ENCODE data around the gene PNLIPRP2.

Gene PNLIPRP2

DNA sequence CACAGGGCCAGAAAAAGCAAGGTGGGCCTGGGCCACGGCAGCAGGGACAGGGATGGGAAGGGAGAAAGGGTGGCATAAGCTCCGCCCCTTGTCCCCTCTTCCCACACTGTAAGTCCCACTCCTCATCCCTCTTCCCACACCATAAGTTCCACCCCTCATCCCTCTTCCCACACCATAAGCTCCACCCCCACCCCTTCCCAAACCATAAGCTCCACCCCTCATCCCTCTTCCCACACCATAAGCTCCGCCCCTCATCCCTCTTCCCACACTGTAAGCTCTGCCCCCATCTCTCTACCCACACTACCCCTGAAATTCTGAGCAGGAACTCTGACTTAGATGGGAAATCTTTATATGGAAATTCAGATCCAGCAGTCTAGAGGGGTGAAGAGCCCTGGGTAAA lies 65.9 kb downstream of the PNLIPRP2 start:
- DNase-seq: no peak

DNA sequence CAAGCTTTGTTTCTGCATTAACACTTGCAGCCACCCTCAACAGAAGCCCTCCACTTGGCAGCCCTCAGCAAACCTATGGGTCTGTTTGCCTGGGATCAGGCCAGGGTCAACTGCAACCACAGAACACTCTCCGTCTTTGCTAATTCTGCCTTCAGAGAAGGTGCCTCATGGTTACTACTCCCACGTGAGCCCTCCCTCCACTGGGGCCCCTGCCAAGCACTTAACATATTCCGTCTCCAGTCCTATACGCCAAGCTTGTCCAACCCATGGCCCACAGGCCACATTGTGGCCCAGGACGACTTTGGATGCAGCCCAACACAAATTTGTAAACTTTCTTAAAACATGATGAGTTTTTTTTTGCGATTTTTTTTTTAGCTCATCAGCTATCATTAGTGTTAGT lies 66.9 kb downstream of the PNLIPRP2 start:
- no peak for DNase-seq

DNA sequence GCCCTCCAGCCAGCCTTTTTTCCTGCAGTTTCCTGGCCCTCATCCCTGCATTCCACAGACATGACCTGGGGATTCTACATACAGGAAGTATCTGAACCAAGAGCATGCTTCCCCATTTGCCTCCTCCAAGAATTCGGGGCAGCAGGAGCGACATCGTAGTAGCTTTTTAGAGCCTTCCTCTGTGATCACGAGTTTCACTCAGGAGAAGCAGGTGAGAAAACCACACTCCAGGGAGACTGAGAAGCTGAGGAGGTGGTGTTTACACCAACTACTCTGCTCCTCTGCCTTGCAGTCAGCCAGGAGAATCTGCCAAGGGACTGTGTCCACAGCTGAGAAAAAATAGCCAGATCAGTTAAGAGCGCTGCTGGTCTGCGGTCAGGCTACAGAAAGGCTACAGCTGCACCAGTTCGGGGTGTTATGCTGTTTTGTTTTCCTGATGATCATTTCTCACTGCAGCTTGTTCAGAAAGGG lies 67.5 kb downstream of the PNLIPRP2 start:
- no peak for DNase-seq

DNA sequence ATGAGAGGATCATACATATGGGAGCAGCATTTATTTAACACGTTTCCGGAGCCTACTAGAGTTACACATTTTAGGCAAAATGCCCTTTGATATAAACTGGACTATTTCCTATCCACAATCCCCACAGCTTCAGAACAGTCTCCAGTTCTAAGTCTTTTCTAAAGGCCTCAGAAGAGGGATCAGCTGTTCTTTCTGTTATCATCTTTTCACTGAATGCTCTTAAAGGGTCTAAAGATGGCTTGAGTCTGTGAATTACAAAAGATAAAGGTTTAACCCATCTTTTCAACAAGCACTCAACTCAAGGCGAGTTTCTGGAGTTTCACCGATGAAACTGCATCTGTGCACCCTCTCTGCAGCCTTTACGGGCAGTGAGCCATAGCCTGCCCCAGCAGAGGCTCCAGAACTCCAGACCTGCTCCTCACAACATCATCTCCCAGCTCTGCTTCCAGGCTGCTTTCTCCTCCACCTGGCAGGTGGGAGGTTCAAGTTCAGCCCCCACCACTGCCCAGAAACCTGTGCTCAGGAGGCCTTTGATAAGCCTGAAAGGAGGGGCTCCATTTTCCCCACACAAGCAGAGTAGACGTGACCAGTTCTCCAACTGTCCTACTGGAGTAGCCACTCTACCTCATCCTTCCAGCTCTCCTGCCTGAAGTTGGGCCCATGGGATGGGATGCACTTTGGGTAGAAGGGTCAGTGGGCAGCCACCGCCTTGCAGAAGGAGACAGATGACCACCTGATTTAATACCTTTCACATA lies 68.2 kb downstream of the PNLIPRP2 start:
- DNase-seq: no peak

DNA sequence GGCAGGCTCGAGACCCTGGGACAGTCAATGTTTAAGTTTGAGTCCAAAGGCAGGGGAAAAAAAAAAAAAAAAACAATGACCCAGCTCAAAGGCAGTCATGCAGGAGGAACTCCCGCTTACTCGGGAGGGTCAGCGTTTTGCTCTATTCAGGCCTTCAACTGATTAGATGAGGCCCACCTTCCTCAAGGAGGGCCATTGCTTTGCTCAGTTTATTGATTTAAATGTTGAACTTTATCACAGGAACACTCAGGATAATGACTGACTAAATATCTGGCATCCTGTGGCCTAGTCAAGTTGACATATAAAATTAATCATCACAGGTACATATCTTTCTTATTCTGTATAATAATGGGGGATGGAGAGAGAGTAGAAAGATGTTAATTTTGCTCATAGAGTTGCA lies 69.0 kb downstream of the PNLIPRP2 start:
- DNase-seq: no peak

DNA sequence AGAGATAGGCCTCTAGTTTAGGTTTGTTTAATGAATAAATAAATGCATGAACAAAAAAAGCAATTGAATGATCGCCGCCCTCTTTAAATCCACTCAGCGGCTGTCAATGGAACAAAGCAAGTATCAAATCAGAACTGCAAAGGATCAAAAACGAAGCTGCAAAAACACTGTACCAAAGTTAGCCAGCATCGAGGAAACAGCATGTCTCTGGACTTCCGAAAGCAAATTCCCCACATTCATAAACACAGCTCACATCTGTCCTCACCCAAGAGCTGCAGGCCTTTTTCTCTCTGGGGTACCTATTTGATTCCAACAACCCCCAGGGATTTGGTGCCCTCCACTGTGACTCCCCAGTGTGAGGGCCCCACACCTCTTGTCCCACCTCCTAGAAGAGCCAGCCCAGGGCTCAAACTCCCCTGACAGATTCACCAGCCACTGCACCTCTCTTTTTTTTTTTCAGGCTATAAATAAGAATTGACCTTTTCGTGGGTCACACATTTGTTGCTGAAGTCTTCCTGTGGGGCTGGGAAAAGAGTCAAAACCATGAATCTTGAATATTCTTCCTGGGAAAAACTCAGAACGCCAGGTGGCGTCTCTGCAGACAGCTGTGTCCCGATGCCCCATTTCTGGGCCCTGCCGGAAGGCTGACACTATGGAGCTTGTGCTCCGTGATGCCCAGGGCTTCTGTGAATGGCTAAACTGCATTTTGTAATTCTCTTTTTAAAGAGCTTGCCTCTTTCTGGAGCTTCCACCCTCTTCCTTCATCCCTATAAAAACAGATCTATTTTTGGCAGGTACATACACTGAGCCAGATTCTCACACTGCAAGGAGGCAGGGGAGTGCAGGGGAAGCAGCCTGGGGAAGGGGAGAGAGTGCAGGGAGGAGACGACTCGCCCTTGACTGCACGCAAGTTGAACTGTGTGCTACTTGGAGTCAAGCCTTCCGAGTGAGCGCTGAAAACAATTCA lies 69.9 kb downstream of the PNLIPRP2 start:
- DNase-seq: no peak

DNA sequence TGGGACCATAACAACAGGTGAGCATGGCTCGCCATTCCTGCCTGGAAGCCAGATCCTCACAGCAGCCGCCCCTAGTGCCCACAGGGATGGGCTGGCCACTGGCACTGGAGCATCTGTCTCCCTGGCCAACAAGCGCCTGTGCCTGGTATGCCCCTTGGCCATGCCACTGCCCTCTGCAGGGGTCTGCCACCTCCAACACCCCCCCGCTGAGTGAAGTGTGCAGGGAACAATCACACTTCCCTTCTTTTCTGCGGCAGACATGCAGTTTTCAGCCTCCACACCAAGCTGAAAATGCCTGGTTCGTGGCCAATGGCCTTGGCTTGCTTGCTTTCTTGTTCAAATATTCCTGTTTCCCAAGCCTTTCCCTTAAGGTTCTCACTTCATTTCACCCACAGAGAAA lies 70.9 kb downstream of the PNLIPRP2 start:
- no peak for DNase-seq

DNA sequence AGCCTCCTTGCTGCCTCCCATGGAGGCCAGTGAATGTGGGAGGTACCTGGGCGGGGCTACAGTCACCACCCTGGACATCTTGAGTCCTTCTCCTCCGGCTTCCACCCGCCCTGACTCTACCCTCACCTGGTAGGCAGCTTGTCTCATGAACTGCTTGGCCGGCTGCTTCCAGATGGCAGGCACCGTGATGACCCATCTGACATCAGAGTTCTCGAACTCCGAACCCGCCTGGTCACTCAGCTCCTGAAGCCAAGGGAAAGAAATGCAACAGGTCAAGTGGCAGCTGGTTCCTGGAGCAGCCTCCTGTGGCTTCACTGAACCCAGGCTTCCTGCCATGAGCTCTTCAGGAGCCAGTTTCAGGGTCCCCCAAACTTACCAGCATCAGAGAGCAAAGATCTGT lies 71.5 kb downstream of the PNLIPRP2 start:
- DNase-seq: no peak

DNA sequence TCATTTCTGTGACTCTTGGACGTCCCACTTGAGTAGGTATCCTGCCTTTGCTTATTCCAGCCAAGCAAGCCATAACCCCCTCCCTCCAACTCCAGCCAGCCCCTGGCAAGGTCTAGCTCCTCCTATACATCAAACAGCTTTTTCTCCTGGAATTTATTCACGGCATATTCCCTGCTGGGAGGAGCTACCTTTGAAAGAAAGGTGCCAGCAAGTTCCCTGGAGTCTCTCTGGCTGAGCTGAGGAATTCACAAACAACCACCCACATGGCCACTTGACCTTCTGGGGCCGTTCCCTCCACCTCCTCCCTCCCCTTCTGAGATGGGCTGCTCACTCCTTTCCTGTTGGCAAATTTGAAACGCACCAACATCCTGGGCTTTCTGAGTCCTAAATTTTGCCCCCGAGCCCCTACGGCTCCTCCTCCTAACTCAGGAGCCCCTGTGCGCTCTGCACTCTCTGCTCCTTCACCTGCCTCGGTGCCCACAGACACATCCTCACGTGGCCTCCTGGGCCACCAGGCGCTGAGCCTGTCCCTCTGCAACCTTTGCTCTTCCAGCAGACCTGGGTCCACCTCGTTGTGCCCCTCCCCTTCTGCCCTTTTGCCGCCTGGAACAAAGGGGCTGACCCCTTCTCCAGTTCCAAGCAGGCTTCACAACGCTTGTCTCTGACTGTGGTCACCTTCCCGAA lies 73.6 kb downstream of the PNLIPRP2 start:
- DNase-seq: no peak
